GM18867 (cell line): ENCODE measurements around the gene C11orf24.

Experiments
- ATAC-seq: cut with Tn5 transposase; IDR thresholded peaks from one replicate; pipeline ENCODE4 v1.9.1; 2021; ENCODE audit warnings: mild to moderate bottlenecking, moderate library complexity; ENCODE audit not compliant: unreplicated experiment

The C11orf24 gene

DNA sequence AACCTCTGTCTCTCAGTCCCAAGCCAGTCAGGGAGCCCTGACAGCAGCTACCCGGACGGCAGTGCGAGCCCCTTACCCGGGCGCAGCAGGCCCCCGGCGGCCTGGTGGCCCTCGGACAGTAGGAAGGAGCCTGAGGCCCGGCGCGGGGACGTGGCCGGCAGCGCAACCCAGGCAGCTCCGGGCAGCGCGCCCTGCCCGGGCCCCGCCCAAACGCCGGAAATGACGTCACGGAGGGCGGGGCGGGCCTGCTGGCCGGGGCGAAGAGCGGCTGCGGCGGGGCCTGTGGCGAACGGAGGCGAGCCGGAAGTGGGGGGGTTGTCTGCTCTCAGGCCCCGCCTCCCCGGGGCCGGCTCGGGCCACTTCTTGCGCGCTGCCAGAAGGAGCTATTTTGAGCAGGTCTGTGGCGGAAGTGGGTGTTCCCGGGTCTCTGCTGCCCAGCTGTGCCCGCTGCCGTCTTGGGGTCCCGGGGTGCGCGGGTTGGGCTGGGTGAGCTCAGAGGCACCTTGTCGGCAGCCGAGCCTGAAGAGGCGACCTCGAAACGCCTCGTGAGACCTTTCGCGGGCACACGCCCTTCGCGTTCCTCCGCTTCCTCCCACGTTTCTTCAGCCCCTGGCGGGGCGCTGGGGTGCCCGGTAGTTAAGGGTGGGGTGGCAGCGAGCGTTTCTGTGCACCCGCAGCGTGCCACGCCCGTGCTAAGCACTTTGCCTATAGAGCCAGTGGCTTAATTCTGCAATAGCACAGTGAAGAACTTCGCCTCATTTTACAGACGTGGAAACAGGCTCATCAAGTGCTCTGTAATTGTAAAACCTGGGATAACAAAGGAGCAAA, at the start of gene C11orf24:
Gene C11orf24 (minus strand): TSS at position 193 of the 828 bp plus-strand sequence. CDS start 8,206 bp downstream, outside the sequence.
- peak; percentile 73 for ATAC-seq

DNA sequence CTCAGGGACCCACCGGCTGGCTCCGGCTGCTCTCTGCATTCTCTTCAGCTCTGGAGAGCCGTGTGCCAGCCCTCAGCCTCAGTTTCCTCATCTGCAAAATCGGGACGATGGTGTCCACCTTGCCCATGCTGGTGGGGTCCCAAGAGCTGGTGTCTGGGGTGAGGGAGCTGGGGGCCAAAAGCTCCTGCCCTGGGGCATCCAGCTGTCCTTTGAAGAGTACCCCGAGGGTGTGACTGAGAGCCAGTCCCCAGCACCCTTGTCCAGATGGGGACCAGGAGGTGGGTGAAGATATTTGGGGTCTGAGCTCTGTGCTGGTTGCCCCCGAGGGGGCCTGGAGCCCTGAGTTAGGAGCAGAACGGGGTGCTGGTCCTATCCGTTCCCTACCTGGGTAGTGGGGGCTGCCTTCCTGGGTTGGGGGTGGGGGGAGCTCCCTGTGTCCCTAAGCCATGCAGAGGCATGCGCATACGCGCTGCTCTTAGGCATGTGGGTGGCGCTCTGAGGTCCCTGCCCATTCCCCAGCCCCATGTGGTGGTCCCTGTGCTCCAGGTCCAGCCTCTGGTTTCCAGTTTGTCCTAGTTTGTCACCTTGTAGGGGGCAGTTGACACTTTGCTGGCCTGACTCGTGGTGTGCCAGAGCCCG, 45.5 kb upstream of the C11orf24 start:
- no peak for ATAC-seq

GRCh38 chr11:68315171-68315920, 43.6 kb upstream of the C11orf24 start:
- no peak for ATAC-seq

GRCh38 chr11:68314203-68315170, 42.7 kb upstream of the C11orf24 start:
- ATAC-seq = no peak

- no peak for ATAC-seq
Observed at GRCh38 chr11:68313574-68314202, 41.9 kb upstream of the C11orf24 start.

DNA sequence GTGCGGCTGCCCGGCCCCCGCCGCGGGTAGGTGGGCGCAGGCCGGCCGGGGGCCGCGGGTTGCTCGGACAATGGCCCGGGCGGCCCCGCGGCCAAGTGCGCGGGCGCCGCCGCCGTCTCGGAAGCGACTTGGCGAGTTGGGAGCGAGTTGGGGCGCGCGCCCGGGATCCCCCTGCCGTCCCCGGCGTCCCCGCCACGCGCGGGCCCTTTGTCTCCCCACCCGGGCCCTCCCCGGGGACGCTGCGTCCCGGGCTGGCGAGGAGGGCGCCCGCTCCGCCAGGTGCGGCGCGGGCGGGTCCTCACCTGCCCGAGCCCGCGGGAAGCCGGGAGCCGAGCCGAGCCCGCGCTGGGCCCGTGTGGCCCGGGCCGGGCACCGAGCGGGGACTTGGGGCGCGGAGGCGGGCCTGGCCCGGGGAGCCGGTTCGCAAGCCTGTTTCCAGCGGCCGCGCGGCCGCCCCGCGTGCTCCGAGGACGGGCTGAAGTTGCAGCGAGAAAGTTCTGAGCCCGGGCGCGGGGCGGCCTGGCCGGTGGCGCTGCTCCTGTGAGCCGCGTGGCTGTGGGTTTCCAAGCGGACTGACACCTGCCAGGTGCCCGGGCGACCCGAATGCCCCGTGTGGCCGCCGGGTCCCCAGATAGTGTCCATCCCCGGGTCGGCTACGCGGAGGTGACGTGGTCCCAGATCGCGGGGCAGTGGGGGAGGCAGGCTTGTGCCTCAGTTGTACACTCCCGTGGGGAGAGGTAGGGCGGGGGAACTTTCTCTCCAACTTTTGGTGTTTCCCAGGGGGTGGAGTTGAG, 41.2 kb upstream of the C11orf24 start:
- ATAC-seq = no peak

GRCh38 chr11:68312117-68312779, 40.5 kb upstream of the C11orf24 start, which contains the start of gene LRP5:
LRP5 (plus strand) TSS chr11:68312591; CDS start chr11:68312715, 124 bp downstream.
- no peak for ATAC-seq

DNA sequence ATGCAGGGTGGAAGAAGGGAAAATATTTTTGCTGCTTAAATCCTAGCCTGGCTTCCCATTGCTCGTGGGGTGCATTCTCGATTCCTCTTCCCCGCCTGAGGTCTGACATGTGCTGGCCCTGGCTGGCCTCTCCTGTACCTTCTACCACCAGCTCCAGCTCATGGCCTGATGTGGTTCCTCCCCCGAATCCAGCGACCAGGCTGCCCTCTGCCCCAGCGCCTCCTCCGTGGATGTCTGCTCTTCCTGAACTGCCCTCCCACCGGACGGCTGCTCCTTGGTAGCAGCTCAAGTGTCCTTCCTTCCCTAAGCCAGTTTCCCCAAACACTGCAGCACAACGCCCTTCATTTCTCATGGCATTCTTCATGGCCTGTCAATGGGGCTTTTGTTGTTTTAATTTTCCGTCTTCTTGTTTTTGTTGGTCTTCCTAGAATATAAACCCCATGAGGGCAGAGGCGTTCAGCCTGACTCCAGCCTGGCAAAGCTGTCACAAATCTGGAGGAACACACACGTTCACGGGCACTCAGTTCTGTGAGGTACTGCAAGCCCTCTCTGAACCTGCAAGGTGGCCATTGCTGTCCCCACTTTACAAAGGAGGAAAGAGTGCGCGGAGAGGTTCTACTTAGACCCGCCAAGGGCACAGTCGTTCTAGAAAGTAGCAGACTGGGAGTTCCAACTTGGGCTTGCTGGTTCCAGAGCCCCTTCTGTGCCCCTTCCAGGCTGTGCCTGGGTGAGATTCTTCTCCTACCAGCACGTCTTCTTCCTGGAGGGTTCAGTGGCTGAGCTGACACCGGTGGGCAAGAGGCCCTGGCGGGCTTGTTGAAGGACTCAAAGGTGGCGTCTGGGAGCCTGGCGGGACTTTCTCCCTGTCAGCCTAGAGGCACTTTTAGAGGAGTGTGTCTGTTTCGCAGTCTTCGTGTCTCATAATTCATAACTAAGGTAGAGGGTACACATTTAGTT, 39.7 kb upstream of the C11orf24 start:
- no peak for ATAC-seq

DNA sequence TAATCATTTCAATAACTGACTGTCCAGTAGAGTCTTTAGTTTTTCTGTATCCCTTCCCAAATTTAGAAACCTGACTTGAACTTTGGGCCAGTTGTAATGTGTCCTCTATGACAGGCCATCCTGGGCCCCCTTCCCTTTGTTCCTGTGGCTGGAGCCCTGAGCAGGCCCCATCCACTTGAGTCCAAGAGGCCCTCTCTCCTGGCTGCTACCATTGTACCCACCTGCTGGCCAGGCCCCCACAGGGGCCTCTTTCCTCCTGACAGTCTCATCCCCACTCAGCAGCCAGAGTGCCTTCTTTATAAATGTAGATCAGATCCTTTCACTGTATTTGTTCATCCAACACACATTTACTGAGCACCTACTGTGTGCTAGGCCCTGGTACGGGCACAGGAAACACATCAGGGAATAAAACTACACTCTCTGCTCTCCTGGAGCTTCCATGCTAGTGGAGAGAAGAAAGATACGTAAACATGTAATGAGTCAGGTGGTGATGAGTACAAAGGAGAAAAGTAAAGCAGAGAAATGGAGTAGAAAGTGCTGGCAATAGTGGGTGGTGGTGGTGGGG, 37.9 kb upstream of the C11orf24 start:
- ATAC-seq = no peak

DNA sequence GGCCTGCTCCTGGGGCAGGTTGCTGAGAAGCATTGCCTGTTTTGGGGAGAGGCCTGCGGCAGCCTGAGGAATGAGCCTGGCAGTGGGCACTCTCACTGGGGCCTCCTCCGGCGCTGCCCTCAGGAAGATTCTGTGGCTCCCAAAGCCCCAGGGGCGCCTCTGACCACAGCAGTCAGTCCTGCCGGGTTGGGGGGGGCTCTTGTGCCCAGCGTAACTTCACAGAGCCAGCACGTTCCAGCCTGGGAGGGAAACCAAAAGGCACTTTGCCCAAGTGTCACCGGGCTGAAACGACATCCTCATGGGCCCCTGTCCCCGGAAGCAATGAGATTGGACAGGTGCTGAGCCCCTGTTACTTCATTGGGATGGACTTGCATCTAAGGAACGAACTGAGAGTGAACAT, 36.3 kb upstream of the C11orf24 start:
- ATAC-seq = no peak

GRCh38 chr11:68306636-68307035, 34.9 kb upstream of the C11orf24 start:
- ATAC-seq = no peak

DNA sequence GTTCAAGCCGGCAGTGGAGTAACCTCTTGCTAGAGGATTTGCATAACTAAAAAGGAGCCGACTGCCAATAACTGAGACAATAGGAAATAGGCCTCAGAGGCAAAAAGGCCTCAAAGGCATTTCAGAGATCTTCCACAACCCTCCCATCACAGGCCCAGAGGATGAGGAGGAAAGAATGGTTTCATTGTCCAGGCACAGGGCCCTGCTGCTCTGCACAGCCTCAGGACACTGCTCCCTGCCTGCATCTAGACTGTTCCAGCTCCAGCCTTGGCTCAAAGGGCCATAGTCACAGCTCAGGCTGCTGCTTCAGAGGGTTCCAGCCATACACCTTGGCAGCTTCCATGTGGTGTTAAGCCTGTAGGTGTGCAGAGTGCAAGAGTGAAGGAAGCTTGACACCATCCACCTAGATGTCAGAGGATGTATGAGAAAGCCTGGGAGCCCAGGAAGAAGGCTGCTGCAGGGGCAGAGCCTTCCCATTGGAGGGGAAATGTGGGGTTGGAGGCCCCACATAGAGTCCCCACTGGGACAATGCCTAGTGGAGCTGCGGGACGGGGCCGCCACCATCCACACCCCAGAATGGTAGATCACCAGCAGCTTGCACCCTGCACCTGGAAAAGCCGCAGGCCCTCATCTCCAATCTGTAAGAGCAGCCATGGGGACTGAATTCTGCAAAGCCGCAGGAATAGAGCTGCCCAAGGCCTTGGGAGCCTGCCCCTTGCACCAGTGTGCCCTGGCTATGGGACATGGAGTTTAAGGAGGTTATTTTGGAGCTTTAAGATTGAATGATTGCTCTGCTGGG, 32.4 kb upstream of the C11orf24 start:
- no peak for ATAC-seq

DNA sequence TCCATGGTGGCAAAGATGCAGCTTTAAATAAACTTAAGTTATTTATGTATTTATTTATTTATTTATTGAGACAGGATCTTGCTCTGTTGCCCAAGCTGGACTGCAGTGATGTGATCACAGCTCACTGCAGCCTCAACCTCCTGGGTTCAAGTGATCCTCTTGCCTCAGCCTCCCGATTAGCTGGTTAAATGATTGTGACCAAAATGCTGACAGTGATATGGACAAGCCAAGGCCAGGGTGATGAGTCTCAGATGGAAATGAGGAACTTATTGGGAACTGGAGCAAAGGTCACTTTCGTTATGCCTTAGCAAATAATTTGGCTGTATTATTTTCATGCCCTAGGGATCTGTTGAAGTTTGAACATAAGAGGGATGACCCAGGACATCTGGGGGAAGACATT, 31.3 kb upstream of the C11orf24 start:
- no peak for ATAC-seq

GRCh38 chr11:68302670-68303069, 30.9 kb upstream of the C11orf24 start:
- ATAC-seq = no peak

DNA sequence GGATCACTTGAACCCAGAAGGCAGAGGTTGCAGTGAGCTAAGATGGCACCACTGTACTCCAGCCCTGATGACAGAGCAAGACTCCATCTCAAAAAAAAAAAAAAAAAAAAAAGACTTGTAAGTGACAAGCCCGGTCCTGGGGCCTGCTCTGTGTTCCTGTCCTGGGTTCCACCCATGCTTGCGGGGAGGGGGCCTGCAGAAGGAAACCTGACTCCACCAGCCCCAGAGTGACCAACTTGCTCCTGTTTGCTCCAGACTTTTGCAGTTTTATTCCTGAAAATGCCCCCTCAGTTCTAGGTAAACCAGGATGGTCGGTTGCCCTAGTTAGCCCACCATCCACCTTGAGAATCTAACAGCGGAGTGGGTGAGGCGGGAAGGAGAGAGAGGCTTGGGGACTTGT, 30.5 kb upstream of the C11orf24 start:
- ATAC-seq = no peak

GRCh38 chr11:68300076-68300830, 28.5 kb upstream of the C11orf24 start:
- ATAC-seq = no peak
